Bone marrow (tissue), 2 donors: ENCODE results near the gene AP3S2.
"Not testable (repeated sequence)": the region's sequence is repeated elsewhere in the genome, so short reads cannot be mapped to it uniquely, and the experiment has no call there.

Experiments used
- DNase-seq, 2 donors: peaks; one replicate each; lab custom pipeline; 2025; lab: John Stamatoyannopoulos, UW

Gene AP3S2

DNA sequence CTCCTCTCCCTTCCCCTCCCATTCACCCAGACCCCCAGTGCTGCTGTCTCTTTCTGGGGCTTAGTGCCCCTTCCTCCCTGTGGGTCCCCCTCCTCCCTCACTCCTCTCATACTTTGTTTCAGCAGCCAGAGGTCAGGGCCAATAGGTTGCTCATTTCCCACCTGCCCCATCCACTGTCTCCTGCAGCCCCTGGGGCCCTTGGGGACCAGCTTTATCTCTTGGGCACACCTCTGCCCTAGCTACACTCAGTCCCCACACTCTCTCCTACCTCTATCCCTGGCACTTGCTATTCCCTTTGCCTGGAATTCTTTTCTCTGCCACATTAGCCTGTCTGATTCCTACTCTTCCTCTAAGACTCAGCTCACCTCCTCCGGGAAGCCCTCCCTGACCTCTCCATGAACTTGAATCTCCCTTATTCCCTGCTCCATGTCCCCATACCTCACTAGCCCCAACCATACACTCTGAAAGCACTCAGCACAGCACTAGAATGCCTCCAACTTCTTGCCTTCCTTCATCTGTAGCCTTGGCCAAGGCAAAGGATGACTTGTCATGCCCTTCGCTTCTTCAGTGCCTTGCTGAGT, 93.8 kb downstream of the AP3S2 start:
- DNase-seq: no peak

DNA sequence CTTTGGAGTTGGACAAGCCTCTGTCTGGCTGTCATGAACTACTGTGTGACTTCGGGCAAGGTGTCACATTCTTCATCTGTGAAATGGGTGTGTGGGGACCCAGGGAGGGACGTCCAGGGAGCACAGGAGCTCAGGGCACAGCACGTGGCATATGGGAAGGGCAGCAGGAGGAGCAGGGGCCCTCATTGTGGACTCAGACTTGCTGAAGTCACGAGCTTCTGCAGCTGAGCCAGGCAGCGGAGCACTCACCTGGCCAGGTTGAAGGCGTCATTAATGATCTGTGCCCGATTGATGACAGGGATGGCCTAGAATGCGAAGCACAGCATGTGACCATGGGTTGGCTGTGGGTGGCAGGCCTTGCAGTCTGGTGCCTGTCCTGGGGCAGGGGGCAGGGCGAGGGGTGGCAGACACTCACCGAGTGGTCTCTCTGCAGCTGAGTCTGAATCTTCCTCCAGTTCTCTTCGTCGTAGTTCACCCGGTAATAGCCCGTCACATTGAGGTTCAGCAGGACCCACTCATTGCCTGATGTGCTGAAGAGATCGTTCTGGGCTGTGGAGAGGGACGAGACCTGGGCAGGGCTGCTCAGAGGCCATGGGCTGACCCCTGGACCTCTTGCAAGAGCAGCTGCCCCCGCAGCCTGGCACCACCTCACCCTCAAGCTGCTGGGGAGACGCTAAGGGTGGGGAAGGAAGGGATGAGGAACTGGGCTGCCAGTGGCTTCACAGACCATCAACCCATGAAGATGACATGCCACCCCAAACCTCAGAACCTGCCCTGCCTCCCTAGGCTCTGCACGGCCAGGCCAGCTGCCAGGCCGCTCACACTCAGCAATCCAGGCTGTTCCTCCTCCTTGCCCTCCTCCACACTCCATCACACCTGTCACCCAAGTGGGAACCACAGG, 94.5 kb downstream of the AP3S2 start:
- no peak for DNase-seq

DNA sequence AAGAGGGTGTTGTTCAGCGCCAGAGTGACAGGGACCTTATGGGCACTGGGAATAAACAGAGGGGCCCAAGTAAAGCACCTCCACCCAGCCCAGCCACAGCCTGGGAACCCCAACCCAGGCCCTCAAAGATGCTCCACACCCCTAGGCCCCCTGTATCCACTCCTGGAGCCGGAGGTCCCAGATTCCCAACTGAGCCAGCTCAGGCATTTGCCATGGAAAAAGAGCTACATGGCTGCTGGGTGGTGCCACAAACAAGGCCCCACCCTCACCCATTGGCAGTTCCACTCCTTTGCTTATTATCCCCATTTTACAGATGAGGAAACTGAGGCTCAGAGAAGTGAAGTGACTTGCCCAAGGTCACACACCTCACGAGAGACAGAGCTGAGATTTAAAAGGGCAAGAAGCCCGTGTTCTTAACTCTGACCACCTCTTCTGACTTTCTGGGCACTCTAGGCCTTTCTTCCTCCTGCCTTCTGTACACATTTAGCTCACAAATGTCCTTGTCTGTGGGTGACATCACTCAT, 96.1 kb downstream of the AP3S2 start:
- no peak for DNase-seq

DNA sequence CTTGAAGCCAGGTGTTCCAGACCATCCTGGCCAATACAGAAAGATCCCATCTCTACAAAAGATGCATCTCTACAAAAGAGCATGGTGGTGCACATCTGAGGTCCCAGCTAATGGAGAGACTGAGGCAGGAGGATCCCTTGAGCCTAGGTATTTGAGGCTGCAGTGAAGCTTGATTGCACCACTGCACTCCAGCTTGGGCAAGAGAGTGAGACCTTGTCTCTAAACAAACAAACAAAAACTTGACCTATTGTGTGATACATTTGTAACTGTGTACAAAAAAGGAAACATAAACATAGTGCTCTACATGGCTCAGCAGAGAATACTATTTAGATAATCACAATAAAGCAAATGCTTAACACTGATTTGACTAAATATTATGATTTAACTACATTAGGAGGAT, 97.8 kb downstream of the AP3S2 start:
- DNase-seq: no peak

DNA sequence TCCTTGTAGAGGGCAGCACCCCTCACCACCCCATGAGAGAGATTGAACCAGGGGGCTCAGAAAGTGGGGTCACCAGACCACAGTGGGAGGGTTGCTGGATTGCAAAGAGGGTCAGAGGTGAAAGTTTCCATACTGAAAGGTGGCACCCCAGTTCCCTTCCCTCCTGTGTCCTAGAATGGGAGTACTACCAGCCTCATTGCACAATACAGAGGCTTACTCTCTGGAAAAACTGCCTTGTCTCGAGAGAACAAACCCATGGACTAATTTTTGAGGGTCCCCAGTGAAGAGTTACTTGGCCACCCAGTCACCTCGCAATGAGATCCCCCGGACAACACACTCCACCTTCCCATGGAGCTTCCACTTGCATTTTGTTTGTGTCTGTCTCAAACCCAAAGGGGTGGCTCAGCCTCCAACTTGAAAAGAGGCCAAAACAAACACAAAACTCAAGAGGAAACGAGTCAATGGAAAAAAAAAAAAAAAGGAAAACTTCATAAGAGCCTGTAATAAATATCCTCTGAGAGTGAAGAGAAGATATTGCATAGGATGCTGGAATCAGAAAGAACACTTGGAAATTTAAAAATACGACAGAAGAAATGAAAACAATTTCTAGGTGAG, 99.1 kb downstream of the AP3S2 start:
- no peak for DNase-seq

- DNase-seq: no peak
These were observed 101.5 kb downstream of the AP3S2 start for GRCh38 chr15:89792106-89792805.

- DNase-seq: no peak
These were observed 103.1 kb downstream of the AP3S2 start for GRCh38 chr15:89790661-89791060.

GRCh38 chr15:89790206-89790605, 103.6 kb downstream of the AP3S2 start:
- no peak for DNase-seq

GRCh38 chr15:89788585-89788984, 105.2 kb downstream of the AP3S2 start:
- not testable (repeated sequence) for DNase-seq

- DNase-seq: no peak
These were observed 105.8 kb downstream of the AP3S2 start for GRCh38 chr15:89787944-89788343.

- no peak for DNase-seq
These were observed 108.0 kb downstream of the AP3S2 start for GRCh38 chr15:89785774-89786140.

- no peak for DNase-seq
These were observed 108.6 kb downstream of the AP3S2 start for GRCh38 chr15:89785064-89785773.

DNA sequence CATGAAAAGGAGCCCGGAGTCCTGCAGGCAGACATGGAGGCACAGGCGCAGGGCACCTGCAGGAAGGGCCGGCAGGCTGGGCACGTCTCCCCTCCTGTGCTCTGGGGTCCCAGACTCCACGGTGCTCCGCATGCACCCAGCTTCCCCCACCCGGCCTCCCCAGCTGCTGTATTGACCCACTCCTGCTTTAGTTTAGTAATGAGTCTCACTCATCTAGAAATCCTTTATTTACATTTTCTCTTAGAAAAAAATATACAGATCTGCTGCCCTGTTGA, 109.2 kb downstream of the AP3S2 start:
- DNase-seq: no peak

DNA sequence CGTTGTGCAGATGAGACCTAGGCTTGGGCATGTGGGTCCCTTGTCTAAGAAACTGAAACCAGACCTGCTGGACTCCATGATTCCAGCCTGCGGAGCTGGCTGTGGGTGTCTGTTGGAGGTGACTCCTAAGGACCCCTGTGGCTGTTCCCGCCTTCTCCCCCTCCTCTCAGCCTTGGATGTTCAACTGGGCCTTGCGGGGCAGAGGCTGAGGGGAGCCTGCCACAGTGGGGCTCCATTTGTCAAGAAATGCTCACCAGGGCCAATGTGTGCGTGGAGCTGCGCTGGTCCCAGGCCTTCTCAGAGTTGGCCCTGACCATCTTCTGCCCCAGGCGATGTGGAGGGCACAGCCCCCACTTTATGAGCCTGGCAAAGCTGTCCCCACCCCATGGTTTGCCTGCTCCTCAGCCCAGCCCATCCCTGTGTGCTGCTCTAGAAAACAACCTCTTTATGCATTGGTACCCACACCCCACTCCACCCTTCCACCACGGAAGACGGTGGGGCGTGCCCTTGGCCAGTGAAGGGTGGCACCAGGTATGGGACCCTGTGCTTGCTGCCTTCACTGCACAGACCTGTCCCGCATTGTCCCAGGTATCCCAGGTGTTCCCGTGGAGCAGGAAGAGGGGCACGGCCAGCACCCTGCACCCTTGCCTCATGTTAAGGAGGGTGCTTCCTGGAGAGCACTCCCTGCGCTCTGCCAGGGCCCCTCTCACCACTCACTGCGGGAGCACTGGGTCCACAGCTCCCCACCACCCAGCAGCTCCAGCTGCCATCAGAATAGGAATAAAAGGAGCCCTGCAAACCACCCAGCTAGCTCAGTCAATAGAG, 109.7 kb downstream of the AP3S2 start:
- DNase-seq: no peak

GRCh38 chr15:89783111-89783860, 110.5 kb downstream of the AP3S2 start:
- DNase-seq: no peak

- not testable (repeated sequence) for DNase-seq
These were observed 111.2 kb downstream of the AP3S2 start for GRCh38 chr15:89782619-89782950.

GRCh38 chr15:89781891-89782618, 111.7 kb downstream of the AP3S2 start:
- no peak for DNase-seq

DNA sequence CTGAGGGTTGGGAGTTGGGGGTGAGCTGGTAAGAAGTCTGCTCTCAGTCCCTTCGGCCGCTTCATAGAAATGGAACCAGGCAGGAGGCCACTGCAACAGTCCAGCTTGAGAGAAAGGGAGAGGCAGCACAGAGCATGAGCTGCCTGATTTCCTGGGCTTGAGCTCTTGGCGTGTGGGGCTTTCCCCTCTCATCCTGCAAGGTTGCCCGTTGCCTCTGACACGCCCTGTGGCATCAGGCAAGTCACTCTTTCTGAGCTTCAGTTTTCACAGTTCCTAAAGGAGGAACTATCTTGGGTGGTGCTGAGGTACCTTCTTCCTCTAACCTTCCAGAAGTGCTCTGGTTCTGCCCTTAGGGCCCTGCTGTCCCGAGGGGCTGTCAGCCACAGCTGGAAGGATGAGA, 112.7 kb downstream of the AP3S2 start:
- peak; percentile 40 to 56 for DNase-seq

DNA sequence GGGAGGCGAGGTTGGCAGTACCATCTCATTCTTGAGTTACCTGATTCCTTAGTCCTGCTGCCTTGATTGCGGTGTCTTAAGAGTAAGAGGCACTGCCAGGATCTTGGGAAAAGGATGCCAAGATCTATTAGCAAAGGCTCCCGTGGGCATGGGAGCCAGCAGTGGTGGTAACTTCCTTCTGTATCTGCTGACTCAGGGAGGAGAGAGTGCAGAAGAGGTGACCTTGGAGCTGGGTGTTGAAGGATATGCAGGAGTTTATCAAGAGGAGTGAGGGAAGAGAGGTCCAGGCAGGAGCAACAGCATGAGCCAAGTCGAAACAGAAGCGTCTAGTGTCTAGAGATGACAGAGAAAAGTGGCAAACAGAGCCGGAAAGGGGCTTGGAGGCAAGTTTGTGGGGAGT, 113.2 kb downstream of the AP3S2 start:
- DNase-seq: no peak
